T1000 (cell line): ENCODE data around the gene PPP1R13B.
"Not testable (repeated sequence)": the region's sequence is repeated elsewhere in the genome, so short reads cannot be mapped to it uniquely, and the experiment has no call there.

Source experiments
- DNase-seq: peaks from one replicate; lab custom pipeline; 2025; ENCODE audit warnings: mixed read lengths; lab: John Stamatoyannopoulos, UW

PPP1R13B gene

GRCh38 chr14:103847451-103848174, at the start of gene PPP1R13B:
TSS of gene PPP1R13B (minus strand) at chr14:103847575. CDS start at chr14:103847307, 268 bp downstream.
- peak; percentile 78 for DNase-seq

- DNase-seq, result no peak
These were observed 49.2 kb upstream of the PPP1R13B start for GRCh38 chr14:103896578-103896977.

GRCh38 chr14:103894723-103895059, 47.3 kb upstream of the PPP1R13B start:
- no peak for DNase-seq

- DNase-seq, result no peak
These were observed 46.8 kb upstream of the PPP1R13B start for GRCh38 chr14:103894034-103894722.

GRCh38 chr14:103892247-103892646, 44.9 kb upstream of the PPP1R13B start:
- DNase-seq, result no peak

GRCh38 chr14:103891667-103892215, 44.4 kb upstream of the PPP1R13B start:
- no peak for DNase-seq

GRCh38 chr14:103890821-103891666, 43.7 kb upstream of the PPP1R13B start:
- no peak for DNase-seq

- no peak for DNase-seq
These were observed 42.6 kb upstream of the PPP1R13B start for GRCh38 chr14:103890052-103890371.

- DNase-seq, result no peak
These were observed 42.1 kb upstream of the PPP1R13B start for GRCh38 chr14:103889313-103890051.

- not testable (repeated sequence) for DNase-seq
These were observed 41.6 kb upstream of the PPP1R13B start for GRCh38 chr14:103889002-103889312.

- no peak for DNase-seq
These were observed 40.3 kb upstream of the PPP1R13B start for GRCh38 chr14:103887557-103888115.

GRCh38 chr14:103887170-103887501, 39.8 kb upstream of the PPP1R13B start:
- DNase-seq, result no peak

- DNase-seq, result no peak
These were observed 39.2 kb upstream of the PPP1R13B start for GRCh38 chr14:103886304-103887169.

- no peak for DNase-seq
These were observed 38.1 kb upstream of the PPP1R13B start for GRCh38 chr14:103885509-103885932.

GRCh38 chr14:103884854-103885253, 37.5 kb upstream of the PPP1R13B start:
- no peak for DNase-seq

GRCh38 chr14:103883263-103883523, 35.8 kb upstream of the PPP1R13B start:
- no peak for DNase-seq

GRCh38 chr14:103882503-103883262, 35.3 kb upstream of the PPP1R13B start:
- DNase-seq, result no peak

GRCh38 chr14:103881268-103882201, 34.2 kb upstream of the PPP1R13B start:
- no peak for DNase-seq
